DMS79 treated with DMSO at 0.1 percent for 48 hours (cell line): ENCODE data around the gene COPE.
"Not testable (repeated sequence)": the region's sequence is repeated elsewhere in the genome, so short reads cannot be mapped to it uniquely, and the experiment has no call there.

ENCODE experiments used
- DNase-seq: peaks from one replicate; lab custom pipeline; 2025; lab: John Stamatoyannopoulos, UW

COPE gene

GRCh38 chr19:18940769-18941627 is 21.8 kb upstream of the COPE start, which contains the start of gene HOMER3:
HOMER3 (minus strand) TSS chr19:18941217; CDS start chr19:18938982, 2,235 bp downstream.
- DNase-seq = peak; percentile 10

GRCh38 chr19:18939922-18940768 is 21.0 kb upstream of the COPE start:
- DNase-seq = no peak

GRCh38 chr19:18939163-18939562 is 20.0 kb upstream of the COPE start:
- DNase-seq = no peak

DNA sequence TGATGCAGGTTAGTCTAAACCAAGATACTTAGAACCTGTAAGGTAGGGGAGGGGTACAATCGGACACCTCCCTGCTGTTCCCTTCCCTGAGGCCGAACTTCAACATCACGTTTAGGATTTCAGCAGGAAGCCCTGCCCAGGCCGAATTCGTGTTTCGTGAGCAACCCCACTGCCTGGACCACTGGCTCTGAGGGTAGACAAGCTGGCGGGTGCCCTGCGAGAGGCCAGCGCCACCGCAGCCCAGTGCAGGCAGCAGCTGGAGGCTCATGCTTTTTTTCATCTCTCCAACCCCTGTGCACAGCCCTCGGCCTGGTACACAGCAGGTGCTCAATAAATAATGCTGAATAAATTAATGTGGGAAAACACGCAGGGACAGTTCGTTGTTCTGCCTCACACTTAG is 14.1 kb upstream of the COPE start:
- DNase-seq = no peak

GRCh38 chr19:18932216-18932841 is 13.1 kb upstream of the COPE start:
- no peak for DNase-seq

- no peak for DNase-seq
Measured at GRCh38 chr19:18931316-18932162, 12.4 kb upstream of the COPE start.

DNA sequence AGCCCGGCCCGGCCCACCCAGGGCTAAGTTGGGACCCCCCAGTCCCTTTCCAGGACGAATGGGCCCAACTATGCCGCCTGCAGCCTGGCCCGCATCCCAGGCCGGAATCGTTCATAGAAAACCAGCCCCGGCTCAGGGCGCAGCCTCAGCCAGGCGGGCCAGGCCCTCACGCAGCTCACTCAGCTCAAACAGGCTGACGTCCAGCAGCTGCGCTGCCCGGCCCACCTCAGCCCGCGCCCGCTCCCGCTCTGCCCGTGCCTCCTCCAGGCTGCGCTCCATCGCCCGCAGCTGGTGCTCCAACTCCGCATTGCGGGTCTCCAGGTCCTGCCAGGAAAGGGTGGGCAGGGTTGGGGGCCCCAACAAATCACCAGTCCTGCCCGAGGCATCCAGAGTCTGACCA is 10.1 kb upstream of the COPE start:
- no peak for DNase-seq

DNA sequence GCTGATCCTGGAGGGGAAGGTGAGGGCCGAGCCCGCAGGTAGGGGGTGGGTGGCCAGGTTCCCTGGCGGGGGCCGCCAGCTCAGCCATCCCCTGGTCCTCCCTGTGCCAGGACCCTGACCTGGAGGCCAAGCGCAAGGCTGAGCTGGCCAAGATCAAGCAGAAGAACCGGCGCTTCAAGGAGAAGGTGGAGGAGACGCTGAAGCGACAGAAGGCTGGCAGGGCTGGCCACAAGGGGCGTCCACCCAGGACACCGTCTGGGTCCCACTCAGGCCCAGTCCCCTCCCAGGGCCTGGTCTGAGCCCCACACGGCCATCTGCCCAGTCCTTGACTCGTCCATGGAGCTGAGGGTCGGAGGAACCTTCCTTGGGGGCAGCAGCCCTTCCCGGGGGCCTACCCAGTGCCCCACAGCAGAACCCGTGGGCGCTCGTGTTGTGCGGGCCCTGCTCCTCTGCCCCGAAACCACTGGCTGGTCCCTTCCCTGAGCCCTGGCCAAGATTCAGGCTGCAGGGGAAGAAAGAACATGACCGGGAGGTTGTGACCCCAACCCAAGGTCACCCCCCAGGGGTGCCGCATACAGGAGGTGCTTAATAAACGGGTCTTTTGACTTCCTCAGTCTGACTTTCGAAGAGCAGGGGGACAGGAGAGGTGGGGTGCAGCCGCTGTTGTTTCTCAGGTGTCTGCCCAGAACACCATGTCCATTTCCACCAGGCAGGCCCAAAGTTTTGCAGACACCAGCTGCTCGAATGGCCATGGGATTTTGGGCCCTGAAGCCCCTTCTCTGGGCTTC is 9.0 kb upstream of the COPE start:
- DNase-seq = no peak

GRCh38 chr19:18924684-18925213 is 5.6 kb upstream of the COPE start:
- no peak for DNase-seq

GRCh38 chr19:18922228-18922985 is 3.2 kb upstream of the COPE start:
- no peak for DNase-seq

DNA sequence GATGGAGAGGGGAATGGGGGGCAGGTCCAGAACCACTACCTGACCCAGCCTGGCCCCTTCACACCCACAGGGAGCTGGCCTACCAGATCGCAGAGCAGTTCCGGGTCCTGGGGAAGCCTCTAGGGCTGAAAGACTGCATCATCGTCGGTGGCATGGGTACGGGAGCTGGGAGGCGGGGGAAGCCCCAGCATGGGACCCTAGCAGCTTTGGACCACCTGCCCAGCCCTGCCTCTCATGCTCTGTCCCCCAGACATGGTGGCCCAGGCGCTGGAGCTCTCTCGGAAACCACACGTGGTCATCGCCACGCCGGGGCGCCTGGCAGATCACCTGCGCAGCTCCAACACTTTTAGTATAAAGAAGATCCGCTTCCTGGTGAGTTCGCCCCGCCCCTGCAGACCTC is 2.4 kb upstream of the COPE start:
- DNase-seq = no peak

DNA sequence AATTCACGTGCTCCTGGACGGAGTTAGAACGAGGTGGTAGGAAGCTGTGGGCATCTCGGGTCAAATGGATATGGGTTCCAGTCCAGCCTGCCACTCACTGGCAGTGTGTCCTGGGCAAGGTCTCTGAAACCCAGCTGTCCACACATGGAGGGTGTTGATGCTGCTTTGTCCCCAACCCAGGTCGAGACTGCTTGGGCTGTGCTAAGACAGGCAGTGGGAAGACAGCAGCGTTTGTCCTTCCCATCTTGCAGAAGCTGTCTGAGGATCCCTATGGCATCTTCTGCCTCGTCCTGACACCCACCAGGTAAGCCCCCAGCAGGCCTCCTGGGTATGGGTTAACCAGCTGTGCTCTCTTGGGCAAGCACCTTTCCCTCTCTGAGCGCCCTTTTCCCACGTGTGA is 1.2 kb upstream of the COPE start:
- no peak for DNase-seq

DNA sequence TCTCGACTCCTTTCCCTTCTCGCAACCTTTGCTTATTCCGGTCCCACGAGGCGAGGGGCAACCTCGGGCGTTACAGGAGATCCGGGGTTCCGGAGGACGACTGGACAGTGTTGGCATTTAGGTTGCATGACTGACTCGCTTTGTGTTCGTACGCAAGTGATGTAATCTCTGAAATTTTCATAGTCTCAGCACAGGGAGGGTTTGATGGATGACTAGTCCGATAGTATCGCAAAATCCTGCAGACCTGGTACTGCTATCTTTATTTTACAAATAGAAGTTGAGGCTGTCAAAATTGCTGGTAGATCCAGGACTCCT is 670 bp upstream of the COPE start:
- no peak for DNase-seq

DNA sequence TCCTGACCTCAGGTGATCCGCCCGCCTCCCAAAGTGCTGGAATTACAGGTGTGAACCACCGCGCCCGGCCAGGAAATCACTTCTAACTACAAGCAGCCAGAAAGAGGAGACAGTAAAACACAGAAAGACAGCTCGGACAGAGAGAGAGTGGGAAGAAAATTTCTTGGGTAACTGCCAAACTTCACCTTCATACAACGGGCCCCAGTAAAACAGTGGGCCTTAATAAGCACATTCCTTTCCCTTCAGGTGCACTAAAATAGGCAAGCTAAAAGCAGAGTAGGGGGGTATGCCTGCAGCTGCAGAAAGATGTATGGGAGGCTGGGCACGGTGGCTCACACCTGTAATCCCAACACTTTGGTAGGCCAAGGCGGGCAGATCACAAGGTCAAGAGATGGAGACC is 1.6 kb downstream of the COPE start:
- not testable (repeated sequence) for DNase-seq

DNA sequence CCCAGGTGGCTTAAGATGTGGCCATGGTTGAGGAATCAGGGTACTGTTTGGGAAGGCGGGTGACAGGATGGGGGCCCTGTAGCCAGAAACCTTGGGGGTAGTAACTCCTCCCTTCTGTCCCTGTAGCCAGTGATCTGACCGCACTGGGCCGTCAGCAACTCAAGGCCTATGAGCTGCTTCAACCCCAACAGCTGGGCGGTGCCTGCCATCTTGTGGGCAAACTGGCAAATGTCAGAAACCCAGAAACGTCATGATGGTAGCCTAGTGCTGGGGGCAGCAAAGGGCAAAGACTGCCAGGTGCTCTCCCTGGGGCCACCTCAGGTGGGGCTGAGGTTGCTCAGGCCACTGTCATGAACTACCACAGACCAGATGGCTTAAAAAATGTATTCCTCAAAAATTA is 3.5 kb downstream of the COPE start:
- DNase-seq = peak; percentile 3

GRCh38 chr19:18913466-18913865 is 5.7 kb downstream of the COPE start:
- no peak for DNase-seq

DNA sequence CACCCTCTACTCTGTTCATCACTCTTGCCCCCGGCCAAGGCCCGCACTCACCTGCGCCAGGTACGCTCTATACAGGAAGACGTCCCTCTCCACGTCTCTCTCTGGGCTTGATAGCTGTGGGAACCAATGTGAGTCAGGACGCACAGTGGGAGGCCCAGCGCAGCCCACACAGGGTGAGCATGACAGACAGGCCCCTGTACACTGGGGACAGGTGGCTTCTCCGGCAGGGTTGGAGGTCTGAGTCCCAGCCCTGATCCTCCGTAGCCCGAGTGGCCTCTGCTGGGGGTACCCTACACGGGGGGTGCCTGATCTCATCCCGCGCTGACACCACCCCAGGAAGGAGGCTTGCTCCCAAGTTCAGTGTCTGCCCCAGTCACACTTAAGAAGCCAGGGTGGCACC is 6.3 kb downstream of the COPE start:
- no peak for DNase-seq

DNA sequence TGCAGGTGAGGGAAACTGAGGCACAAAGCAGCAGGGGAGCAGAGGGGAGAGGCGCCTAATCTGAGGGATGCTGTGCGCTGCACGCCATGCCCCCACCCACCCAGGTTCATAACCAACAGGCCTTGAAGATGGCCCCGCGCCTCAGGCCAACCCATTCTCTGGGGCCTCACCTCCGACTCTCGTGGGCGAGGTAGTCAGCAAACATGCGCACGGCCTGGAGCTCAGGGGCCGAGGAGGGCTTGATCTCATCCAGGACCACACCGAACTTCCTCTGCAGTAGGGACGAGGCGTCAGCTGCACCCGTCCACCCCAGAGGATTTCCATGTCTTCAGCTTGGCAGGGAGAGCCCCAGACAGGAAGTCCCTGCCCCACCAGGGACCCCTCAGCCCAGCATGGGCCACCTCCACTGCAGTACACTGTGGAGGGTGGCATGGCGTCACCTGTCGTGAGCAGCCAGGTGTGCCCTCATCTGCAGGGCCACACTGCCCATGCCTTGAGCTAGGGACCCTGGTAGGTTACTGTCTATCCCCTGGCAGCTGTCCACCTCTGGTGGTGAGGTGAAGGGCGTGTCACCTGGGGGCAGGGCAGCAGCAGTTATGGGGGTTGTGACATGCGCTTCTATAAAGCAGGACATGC is 8.3 kb downstream of the COPE start:
- DNase-seq = no peak

GRCh38 chr19:18910010-18910409 is 9.2 kb downstream of the COPE start:
- DNase-seq = no peak
